IPS DF 4.7 (cell line): ENCODE measurements around the gene ADCY2.

Experiments
- DNase-seq: peaks from one replicate; pipeline ENCODE4 v3.0.0-alpha.2; 2013; ENCODE audit warnings: low spot score; ENCODE audit errors: extremely low read depth

The ADCY2 gene

DNA sequence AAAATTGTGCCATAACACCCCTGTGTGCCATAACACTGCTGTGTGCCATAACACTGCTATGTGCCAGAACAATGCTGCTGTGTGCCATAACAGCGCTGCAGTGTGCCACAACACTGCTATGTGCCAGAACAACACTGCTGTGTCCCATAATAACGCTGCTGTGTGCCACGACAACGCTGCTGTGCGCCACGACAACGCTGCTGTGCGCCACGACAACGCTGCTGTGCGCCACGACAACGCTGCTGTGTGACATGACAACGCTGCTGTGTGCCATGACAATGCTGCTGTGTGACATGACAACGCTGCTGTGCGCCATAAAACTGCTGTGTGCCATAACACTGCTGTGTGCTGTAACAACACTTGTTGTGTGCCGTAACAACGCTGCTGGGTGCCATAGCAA lies 429.1 kb downstream of the ADCY2 start:
- DNase-seq, result no peak

DNA sequence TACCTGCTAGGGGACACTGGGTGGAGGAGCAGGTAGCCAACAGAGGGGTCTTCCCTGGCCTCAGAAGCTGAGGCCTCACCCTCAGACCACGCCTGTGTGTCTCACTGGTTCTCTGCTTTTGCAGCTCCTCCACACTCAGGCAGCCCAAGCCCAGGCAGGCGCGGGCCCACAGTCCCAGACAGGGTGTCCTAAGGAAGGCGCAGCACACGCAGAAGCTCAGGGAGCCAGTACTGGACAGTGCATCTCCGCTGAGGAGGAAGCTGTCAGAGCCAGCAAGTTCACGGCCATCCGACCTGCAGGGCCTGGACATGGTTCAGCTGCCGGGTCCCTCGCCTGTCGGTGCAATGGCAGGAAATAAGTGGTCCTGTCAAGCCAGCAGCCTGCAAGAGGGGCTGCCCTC lies 429.7 kb downstream of the ADCY2 start:
- no peak for DNase-seq

DNA sequence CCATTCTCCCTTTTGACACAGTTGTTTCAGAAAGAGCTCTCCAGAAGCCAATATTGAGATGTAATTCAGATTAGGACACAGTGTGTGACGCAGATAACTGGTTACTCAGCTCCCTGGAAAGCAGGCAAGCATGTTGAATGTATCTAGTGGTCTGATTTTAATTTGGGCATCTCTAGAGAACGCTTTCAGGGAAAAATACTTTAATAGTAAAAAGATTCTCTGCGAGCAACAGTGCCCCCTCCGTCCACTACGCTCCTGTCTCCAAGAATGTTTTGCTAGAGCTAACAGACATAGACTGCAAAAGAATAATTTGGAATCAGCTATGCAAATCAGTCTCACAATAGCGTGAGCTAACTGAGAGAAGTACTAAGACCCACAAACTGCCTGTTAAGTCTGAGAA lies 431.7 kb downstream of the ADCY2 start:
- DNase-seq, result no peak

DNA sequence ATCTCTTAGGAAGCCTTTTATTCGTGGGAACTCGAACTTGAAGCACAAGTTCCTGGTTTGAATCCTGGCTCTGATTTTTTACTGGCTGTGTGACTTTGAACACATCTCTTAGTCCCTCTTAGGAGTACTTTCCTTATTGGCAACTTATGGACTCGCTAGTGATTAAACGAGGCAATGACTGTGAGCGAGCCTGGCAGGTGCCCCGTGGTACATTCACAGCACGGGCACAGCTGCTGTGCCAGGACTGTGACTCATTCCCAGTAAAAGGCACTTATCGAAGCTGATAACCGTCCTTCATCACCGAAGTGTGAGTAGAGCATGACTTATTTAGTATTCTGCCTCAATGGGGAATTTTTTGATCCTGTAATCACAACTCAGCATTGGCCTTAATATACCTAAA lies 432.3 kb downstream of the ADCY2 start:
- DNase-seq, result no peak

DNA sequence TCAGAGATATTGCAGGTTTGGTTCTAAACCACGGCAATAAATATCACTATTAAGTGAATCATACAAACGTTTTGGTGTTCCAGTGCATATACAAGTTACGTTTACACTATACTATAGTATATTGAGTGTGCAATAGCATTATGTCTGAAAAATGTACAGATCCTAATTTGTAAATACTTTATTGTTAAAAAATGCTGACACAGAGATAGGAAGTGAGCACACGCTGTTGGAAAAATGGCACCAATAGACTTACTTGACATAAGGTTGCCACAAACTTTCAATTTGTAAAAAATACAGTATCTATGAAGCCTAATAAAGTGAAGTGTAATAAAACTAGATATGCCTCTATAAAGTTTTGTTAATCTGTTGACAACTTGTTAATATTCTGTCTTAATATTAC lies 439.0 kb downstream of the ADCY2 start:
- DNase-seq, result no peak

DNA sequence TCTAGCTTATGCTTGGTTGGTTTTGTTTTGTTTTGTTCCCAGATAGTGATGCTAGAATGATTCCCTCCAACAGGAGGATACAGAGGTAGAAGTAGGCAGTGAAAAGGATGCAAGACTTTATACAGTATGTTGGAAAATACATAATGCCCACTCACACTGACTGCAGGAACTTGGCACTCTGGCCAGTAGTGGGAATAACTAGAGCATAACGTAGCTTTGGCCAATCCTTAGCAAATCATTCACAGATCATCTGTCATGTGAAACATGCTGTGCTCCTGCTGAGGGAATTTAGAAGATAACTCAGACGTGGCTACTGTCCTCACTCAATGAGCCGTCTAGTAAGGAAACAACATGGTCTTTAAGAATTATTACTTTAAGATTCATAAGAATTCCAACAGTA lies 441.5 kb downstream of the ADCY2 start:
- no peak for DNase-seq

DNA sequence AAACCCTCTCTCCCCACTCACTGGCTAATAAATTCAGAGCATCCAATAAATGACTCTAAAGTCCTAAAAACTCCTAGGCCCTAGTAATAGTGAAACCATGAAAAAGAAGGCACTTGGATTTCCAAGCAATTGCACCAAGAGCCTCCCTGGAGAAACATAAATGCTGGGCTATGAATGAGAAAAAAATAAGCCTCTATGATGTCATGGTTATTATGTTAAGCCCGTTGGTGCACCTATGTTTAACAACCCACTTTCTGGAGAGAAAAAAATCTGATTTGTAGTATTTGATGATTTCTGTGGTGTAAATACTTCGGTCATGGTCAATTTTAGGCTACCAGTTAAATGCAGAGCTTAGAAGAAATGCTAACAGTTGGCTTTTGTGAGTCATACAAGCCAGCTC lies 446.6 kb downstream of the ADCY2 start:
- DNase-seq, result no peak

DNA sequence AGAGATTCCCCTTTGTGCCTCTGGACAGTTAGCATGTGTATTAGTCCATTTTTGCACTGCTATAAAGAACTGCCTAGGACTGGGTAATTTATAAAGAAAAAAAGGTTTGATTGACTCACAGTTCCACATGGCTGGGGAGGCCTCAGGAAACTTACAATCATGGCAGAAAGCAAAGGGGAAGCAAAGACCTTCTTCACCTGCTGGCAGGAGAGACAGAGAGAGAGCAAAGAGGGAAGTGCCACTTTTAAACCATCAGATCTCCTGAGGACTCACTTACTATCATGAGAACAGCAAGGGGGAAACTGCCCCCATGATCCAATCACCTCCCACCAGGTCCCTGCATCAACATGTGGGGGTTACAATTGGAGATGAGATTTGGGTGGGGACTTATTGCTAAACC lies 449.0 kb downstream of the ADCY2 start:
- no peak for DNase-seq

DNA sequence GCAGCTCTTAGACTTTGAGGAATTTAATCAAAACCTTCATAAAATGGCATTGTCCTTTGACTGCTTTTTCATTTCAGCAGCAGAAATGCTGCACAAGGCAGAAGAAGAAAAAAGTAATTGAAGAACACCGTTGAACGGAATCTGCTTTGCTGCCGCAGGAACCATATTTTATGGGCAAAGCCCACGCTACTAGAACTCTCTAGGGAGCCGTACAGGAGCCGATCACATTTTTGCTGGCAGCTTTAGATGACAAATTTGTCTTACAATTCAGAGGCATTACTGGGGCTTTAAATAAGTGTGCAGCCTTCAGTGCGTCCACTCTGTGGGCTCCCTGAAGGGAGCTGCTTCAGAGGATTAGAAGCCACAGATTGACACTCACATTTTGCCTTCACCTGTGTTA lies 449.6 kb downstream of the ADCY2 start:
- DNase-seq, result no peak

DNA sequence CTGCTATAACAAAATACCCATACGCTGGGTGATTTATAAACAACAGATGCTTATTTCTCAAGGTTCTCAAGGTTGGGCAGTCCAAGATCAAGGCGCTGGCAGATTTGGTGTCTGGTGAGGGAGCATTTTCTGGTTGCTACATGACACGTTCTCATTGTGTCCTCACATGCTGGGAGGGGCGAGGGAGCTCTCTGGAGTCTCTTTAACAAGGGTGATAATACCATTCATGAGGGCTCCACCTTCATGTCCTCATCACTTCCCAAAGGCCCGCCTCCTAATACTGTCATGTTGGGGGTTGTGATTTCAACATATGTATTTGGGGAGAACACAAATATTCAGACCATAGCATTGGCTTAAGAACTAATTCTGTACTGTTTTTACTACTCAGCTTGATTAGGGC lies 450.4 kb downstream of the ADCY2 start:
- no peak for DNase-seq

DNA sequence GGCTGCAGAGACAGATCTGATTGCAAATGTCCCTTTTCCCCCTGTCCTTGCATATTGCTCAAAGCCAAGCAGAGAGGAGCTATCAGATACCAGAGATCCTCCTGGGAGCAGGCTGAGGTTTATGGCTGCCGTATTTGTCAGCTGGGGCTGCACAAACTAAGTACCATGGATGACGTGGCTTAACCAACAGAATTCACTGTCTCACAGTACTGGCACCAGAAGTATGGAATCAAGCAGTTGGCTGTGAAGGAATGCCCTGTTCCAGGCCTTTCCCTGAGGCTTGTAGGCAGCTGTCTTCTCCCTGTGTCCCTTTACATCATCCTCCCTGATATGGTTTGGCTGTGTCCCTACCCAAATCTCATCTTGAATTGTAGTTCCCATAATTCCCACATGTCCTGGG lies 452.4 kb downstream of the ADCY2 start:
- no peak for DNase-seq

DNA sequence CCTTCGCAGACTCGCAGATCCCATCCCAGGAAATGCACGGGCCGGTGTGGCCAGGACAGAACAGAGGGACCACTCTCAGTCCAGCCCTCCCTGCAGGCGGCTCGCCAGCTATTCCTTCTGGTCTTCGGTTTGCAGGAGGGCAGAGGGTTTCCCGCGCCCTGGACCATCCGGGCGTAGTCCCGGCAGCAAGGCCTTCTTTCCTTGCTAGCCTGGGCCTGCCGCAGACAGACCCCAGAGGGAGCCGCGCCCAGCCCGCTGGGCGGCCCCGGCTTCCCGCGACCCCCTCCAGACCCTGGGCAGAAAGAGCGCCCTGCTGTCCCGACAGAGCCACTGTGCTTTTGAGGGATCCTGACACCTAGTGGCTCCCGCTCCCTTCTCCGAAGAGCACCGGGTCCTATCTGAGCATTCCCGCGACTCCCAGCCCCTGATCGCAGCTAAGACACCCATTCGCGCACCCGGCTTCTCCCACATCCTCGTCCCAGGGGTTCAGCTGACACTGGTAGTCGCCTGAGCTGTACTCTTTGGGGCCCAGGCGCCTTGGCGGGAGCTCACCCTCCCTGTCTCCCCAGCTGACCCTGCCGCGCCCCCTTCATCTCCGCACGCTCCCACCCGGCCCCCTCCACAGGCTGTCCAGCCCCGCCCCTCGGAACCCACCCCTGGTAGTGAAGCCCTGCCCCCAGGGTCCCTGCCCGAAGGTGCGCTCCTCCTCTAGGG lies 453.9 kb downstream of the ADCY2 start:
- DNase-seq, result no peak

DNA sequence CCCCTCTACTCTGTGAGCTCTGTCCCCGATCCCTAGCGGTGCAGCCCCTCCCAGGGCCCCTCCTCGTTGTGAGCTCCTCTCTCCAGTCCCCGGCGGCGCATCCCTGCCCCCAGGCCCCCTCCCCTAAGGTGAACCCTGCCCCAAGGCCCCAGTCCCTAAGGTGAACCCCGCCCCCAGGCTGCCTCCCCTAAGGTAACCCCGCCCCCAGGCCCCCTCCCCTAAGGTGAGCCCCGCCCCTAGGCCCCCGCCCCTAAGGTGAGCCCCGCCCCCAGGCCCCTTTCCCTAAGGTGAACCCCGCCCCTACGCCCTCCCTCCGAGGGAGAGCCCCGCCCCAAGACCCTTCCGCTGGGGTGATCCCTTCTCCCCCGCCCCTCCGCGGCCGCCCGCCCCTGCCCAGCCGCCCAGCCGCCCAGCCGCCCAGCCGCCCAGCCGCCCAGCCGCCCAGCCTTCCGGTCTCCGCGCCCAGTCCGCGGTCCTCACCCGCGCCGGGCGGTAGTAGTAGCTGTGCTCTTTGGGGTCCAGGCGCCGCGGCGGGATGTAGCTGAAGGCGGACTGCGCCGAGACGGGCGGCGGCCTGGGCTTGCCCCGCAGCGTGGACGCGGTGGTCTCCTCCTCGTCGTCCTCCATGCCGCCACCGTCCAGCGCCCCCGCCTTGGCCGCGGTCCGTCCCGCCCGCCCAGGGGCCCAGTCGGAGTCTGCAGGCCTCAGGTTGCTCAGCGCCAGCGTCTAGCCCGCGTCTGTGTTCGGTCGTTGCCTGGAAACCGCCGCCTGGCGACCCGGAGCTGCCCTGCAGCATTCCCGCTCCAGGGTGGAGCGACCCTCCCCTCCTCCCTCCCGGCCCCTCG lies 454.7 kb downstream of the ADCY2 start, which contains the start of gene CFAP90:
Gene CFAP90 (minus strand): TSS at position 739 of the 845 bp plus-strand sequence. CDS start 112 bp downstream, at position 627.
- DNase-seq, result no peak

DNA sequence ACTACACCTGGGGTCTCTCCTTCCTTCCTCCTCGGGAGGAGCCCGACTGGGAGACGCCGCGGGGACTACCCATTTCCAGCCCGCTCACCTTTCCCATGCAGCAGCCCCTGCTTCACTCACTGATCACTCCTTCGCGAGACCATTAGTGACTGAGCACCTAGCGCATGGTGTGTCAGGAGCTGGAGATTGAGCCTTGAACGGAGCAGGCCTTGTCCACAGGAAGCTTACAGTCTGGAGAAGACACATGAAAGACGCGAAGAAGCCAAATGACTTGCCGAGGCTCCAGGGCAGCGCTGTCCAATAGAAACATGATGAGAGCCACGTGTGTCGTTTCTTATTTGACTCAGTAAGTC lies 455.3 kb downstream of the ADCY2 start:
- DNase-seq, result no peak

DNA sequence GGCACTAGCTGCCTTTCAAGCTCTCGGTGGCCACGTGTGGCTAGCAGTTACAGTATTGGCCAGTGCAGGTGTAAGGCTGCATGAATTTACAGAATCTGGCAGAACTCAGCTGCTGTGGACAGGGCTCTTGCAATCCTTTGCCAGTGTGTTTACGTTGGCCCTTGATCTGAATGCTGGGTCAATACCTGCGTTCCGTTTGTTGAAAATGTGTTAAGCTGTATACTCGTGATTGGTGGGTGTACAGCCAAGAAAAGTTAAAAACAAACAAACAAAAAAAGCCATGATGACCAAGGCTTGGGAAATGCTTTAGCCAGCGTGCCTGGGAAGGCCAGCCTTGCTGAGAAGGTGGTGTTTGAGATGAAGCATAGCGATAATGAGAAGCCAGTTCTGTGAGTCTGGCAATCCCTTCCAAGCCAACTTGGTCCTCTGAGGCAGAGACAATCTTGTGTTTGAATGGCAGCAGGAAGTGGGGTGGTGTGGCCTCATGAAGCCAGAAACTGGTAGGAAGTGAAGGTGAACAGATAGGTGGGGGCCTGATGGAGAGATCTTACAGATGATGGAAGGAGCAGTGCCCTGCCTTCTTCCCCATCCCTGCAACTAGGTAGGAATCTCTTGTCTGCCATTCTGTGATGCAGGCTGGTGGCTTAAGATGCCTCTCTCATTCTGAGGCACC lies 455.8 kb downstream of the ADCY2 start:
- DNase-seq, result no peak

DNA sequence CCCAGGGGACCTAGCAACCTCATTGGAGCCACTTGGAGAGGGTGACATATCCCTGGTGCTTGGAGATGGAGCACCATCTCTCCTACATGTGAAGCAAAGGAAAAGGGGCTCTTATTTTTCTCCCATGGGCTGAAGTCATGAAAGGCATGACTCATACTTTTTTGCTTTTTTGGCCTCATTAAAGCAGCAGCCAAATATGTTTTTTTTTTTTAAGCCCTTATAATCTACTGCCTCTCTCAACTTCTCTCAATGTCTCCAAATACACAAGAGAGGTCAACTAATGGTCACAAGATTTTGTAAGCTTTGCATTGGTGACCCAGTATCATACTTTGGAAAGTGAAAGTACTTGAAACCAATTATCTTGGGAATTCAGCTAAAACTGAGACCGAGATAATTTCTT lies 456.6 kb downstream of the ADCY2 start:
- no peak for DNase-seq

DNA sequence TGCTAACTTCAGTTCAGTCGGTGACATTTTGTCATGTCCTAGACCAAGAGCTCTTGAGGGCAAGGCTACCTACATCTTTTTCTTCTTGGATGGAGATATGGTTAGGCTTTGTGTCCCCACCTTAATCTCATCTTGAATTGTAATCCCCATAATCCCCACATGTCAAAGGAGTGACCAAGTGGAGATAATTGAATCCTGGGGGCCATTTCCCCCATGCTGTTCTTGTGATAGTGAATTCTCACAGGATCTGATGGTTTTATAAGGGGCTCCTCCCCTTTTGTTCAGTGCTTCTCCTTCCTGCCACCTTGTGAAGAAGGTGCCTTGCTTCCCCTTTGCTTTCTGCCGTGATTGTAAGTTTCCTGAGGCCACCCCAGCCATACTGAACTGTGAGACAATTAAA lies 457.1 kb downstream of the ADCY2 start:
- DNase-seq, result no peak

DNA sequence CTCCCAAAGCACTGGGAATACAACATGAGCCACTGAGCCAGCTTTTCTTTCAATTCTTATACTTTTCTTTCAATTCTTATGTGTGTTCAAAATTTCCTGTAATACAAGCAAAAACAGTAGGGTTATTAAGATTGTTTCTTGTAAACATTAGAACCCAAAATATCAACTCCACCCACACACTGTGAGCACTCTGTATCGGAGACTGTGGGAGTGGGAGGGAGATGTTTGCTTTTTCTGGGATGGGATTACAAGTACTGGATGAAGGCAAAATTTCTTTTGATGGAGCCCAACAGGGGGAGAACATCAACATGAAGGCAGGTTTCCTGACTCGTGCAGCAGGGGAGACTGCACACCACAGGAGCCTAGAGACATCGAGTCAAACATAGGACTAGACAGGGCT lies 459.7 kb downstream of the ADCY2 start:
- no peak for DNase-seq

DNA sequence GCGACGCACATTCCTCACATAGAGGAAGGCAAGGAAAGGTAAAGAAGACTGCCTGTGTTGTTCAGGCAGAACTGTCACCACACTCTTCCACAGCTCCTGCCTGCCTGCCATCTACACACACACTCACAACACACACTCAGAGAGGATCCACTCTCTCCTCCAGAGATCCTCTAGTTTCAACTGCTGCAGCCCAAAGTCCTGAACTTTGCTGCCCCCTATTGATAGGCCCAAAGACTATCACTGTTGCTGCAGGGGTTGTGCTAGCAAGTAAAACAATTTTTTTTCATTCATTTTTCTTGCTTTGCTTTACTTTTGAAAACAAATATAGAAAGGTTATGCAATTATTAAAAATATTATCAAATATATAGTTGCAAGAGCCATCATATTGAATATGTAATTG lies 460.9 kb downstream of the ADCY2 start:
- no peak for DNase-seq

DNA sequence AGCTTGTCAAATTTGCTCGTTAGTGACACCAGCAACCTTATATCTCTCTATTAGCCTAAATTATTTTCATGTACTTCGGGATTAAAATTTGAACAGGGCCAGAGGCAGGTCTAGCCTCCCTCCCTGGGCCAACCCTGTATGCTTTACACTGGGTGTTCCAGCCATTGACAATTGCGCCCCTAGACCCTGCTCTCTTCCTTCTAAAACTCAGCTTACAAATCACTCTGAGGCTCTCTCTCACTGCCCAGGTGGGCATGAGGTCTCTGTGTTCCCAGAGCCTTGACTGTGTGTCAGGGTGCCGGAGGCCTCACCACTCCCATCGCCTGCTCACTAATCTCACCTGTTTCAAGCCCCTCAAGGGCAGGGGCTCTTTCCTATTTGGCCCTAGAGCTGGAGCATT lies 461.4 kb downstream of the ADCY2 start:
- no peak for DNase-seq

DNA sequence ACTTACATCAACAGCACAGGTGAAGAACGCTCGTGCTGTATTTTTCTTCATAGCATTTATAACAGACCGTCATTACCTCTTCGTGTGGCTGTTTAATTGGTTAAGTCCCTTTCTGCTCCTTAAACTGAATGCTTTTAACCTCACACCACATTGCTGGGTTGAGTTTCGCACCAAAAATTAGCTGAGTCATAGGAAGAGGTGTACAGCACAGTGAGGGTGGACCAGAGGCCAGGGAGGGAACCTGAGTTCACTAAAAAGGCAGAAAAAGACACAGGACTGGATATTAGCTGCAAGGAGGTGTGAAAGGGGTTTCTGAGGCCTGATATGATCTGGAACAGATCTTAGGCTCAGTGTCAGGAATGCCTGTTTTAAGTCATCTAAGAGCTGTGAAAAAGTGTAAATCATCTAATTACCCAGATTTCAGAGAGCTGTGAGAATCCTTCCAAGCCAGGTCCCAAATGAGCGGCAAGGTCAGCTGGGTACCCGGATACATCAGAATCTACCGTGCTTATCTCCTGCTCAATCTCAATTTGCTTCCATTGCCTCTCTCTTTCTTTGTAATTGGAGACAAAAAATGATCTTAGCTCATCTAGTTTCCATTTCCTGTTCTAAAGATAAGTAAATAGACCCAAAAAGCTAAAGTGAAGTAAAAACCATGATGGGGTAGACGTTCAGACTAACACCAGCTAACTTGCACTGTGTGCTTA lies 462.1 kb downstream of the ADCY2 start:
- no peak for DNase-seq

DNA sequence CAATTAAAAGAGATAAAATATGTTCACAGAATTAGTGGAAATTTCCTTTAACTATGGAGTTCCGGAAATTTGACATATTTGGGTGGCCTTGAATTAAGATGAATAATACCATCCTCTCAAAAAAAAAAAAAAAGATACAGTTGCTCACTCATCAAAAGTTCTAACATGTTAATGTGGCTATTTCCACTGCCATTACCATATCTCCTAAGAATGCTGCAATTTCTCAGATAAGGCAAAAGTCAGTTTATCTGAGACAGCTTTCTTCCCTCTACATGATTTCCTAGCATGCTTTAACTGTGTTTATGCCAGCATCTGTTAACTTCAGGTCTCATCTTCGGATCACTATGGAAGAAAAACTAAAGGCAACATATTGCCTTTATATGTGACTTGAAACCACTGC lies 470.3 kb downstream of the ADCY2 start:
- DNase-seq, result no peak
